NCI-H2107 treated with DMSO at 0.1 percent for 48 hours (cell line): ENCODE data around the gene CPXM1.
"Not testable (repeated sequence)": the region's sequence is repeated elsewhere in the genome, so short reads cannot be mapped to it uniquely, and the experiment has no call there.

Experiments used
- DNase-seq: peaks from one replicate; lab custom pipeline; 2025; ENCODE audit not compliant: unreplicated experiment; lab: John Stamatoyannopoulos, UW

The CPXM1 gene

GRCh38 chr20:2800521-2801285 lies at the start of gene CPXM1:
Gene CPXM1, minus strand, starts transcription at chr20:2800627. Its CDS starts 55 bp downstream, at chr20:2800572.
- DNase-seq = no peak

- DNase-seq = no peak
Measured at GRCh38 chr20:2849529-2849928, 49.1 kb upstream of the CPXM1 start.

DNA sequence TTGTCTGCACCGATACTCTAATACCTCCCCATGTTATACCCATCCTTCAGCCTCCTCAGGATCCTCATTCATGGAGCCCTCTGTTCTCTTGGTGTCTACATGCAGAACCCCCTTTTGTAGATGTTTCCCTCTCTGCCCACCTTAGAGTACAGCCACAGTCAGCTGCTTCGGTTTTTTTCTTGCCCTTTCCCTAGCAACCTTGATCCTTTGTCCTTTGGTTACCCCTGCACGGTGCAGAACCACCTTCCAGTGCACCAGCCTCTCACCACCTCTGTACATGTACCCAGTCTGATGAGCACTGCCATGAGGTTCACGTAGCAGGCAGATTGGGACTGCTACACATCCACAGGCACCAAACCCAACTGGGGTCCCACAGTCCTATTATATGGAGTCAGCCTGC lies 47.4 kb upstream of the CPXM1 start:
- DNase-seq = no peak

- no peak for DNase-seq
Measured at GRCh38 chr20:2846698-2847097, 46.3 kb upstream of the CPXM1 start.

GRCh38 chr20:2845607-2846006 lies 45.2 kb upstream of the CPXM1 start:
- no peak for DNase-seq

- no peak for DNase-seq
Measured at GRCh38 chr20:2840967-2841531, 40.6 kb upstream of the CPXM1 start.

DNA sequence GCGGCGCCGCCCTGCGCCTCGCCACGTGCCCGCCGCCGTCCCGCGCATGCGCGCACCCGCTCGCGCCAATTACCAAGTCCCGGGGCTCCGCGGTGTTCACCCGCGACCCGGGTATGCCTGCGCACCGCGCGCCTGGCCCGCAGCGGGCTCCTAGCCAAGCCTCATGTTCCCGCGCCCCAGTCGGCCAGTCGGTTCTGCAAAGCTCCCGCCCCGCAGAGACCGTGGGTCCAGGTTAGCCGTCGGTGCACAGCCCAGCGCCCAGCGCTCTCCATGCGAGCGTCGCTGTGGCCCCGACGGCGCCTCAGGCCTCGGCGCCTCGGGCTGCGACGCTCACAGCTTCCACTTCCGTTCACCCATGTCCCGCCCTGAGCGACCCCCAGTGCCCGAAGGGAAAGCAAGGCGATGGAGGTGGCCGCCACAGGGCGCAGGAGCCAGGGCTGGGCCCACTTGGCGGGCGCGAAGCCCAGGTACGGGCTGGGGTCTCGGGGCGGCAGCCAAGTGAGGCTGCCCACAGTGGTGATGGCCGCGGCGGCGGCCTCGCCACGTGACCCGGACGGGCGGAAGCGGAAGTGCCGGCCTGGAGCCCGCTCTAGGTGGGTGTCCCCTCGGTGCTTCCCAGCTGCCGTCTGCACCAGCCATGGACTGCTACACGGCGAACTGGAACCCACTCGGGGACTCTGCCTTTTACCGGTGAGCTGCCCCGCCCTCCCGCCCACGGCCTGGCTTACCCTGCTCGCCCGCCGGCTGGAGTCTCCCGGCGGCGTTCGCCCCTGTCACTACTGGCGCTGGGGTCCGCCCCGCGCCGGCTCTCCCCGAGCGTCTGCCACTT lies 39.9 kb upstream of the CPXM1 start, which contains the start of the genes PCED1A and VPS16:
TSS of gene PCED1A (minus strand) at position 518 of the 829 bp plus-strand sequence. CDS start 743 bp downstream, outside the sequence.
TSS of gene VPS16 (plus strand) at position 608 of the 829 bp plus-strand sequence. CDS start at position 638, 30 bp downstream.
- peak; percentile 14 for DNase-seq

GRCh38 chr20:2839732-2840137 lies 39.3 kb upstream of the CPXM1 start:
- no peak for DNase-seq

- DNase-seq = no peak
Measured at GRCh38 chr20:2838847-2839671, 38.6 kb upstream of the CPXM1 start.

GRCh38 chr20:2838170-2838797 lies 37.9 kb upstream of the CPXM1 start:
- no peak for DNase-seq

DNA sequence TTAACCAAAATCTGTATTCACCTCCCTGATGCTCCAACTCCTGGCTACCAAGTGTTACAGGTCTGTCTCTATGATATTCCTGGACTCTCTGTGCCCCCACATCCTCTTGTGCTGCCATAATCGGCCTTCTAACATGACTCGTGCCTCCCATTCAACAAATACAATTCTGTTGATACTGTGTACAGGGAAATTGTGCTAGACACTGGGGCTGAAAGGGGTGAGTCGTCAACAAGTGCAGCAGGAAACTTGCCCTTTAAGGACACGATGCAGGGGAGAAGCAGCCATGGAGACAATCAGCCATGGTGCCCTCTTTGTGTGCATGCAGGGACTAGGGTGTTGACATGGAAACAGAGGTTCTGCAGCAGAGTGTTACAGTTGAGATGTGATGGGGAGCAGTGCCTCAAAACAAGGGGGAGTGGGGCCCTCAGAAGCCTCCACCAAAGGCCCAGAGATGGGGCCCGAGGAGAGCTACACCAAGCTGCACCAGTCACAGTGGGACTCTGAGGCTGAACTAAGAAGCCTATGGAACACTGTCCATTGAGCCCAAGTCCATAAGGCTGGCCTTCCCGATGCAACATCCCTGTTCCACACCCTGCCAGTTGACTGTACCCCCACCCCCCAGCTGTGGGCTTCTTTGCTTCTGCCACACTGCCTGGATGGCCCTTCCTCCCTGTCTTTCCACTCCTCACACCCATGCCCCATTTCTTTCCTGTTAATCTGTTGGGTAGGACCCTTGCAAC lies 37.0 kb upstream of the CPXM1 start:
- DNase-seq = no peak

- no peak for DNase-seq
Measured at GRCh38 chr20:2836035-2836434, 35.6 kb upstream of the CPXM1 start.

DNA sequence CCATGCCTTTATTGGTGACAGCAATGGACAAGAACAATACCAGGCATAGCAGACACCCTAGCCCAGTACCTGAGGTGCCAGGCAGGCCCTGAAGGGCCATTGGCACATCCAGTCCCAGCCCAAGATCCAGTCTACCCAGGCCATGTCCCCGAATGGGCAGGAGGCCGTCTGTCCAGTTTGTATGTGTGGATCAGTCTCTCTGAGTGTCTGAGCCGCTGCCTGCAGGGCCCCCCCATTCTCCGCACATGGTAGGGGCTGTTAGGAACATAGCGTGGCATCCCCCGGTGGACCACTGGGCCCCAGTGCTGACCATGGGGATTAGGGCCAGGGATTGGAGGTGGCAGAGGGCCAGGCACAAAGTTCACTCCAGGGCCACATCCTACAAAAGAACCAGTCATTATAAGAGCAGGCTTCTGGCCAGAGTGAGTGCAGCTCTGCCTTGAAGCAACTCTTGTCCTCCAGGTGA lies 34.9 kb upstream of the CPXM1 start:
- no peak for DNase-seq

DNA sequence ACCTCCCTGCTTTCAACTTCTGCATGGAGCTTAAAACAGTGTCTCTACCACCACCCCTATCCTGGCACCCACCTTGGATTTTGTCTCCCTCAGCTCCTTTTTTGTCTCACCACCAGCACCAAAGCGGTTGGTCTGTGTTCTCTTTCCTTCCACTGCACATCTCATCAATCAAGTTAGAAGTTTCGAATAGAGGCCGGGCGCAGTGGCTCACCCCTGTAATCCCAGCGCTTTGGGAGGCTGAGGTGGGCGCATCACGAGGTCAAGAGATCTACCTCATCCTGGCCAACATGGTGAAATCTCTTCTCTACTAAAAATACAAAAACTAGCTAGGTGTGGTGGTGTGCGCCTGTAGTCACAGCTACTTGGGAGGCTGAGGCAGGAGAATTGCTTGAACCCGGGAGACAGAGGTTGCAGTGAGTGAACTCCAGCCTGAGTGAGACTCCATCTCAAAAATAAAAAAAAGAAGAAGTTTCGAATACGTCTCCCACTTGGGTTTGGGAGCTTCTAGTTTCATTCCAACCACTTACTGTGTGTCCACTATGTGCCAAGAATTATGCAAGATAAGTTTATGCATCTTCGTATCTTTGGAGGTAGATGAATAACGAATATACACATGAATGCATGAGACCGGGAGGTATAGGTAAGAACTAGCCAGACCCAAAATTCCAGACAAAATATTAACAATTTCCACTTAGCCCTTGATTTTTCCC lies 34.1 kb upstream of the CPXM1 start:
- no peak for DNase-seq

GRCh38 chr20:2833761-2834160 lies 33.3 kb upstream of the CPXM1 start:
- no peak for DNase-seq

- DNase-seq = not testable (repeated sequence)
Measured at GRCh38 chr20:2831206-2831605, 30.8 kb upstream of the CPXM1 start.

- no peak for DNase-seq
Measured at GRCh38 chr20:2829376-2829775, 28.9 kb upstream of the CPXM1 start.

GRCh38 chr20:2826655-2827054 lies 26.2 kb upstream of the CPXM1 start:
- DNase-seq = no peak

DNA sequence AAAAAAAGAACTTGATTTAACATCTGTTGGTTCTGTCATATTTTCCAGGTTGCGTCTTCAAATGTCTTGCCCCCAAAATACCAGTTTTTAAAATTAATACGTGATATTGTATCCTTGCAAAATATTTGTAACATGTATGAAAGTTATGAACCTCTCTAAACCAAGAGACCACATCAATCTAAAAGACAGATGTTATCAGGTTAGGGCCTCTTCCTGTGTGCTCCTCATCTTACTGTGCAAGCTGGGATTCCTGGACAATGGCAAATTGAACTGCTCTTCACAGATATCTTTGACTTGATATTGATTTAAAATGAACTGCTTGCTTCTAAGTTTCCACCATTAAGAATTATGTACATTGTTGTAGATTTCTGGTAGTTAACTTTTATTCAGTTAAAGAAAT lies 25.3 kb upstream of the CPXM1 start:
- DNase-seq = no peak
